Parathyroid adenoma (tissue), 2 donors: ENCODE data around the gene MRGPRF.

Source experiments
- H2AFZ ChIP-seq: fragments of 300-600 bp; sonication (generic); one replicate; pipeline ENCODE4 v1.7.0; 2017; ENCODE audit warnings: antibody characterized with exemption, mild to moderate bottlenecking
- H3K27ac ChIP-seq: fragments of 300-600 bp; sonication (generic); one replicate; pipeline ENCODE4 v1.7.0; 2017
- H3K27me3 ChIP-seq: fragments of 300-600 bp; sonication (generic); one replicate; pipeline ENCODE4 v1.7.0; 2017; ENCODE audit warnings: low read length; ENCODE audit not compliant: control insufficient read depth, insufficient read depth
- H3K36me3 ChIP-seq: fragments of 300-600 bp; sonication (generic); one replicate; pipeline ENCODE4 v1.7.0; 2017; ENCODE audit warnings: low read length; ENCODE audit not compliant: control insufficient read depth, insufficient read depth
- H3K4me1 ChIP-seq: fragments of 300-600 bp; sonication (generic); one replicate; pipeline ENCODE4 v1.7.0; 2017; ENCODE audit warnings: control low read depth
- H3K4me2 ChIP-seq: fragments of 300-600 bp; sonication (generic); one replicate; pipeline ENCODE4 v1.7.0; 2017; ENCODE audit warnings: low read length
- H3K4me3 ChIP-seq: fragments of 300-600 bp; sonication (generic); one replicate; pipeline ENCODE4 v1.7.0; 2017; ENCODE audit warnings: low read depth, low read length
- H3K79me2 ChIP-seq: fragments of 300-600 bp; sonication (generic); one replicate; pipeline ENCODE4 v1.7.0; 2017; ENCODE audit warnings: control low read depth
- H3K9ac ChIP-seq: fragments of 300-600 bp; sonication (generic); one replicate; pipeline ENCODE4 v1.7.0; 2017; ENCODE audit warnings: mild to moderate bottlenecking
- H3K9me3 ChIP-seq: fragments of 300-600 bp; sonication (generic); one replicate; pipeline ENCODE4 v1.7.0; 2017; ENCODE audit warnings: low read length; ENCODE audit not compliant: control insufficient read depth
- CTCF ChIP-seq: fragments of 300-600 bp; sonication (generic); IDR thresholded peaks from one replicate; pipeline ENCODE4 v1.7.0; 2017; ENCODE audit warnings: antibody characterized with exemption, mild to moderate bottlenecking
- donor health status: primary hyperparathyroidism.

MRGPRF gene

GRCh38 chr11:69006816-69007215 is 6.2 kb downstream of the MRGPRF start:
- no peaks in the 10 kb centered on the region for H3K27me3 ChIP-seq
- no peaks in the 10 kb centered on the region for H3K9me3 ChIP-seq
- TF ChIP-seq CTCF = no peak
- H3K4me1 ChIP-seq = no peaks in the 10 kb centered on the region
- H3K27ac ChIP-seq = no peak overlapping the region
- no peak overlapping the region for H3K4me2 ChIP-seq
- no peaks in the 10 kb centered on the region for H3K36me3 ChIP-seq
- H3K79me2 ChIP-seq = no peaks in the 10 kb centered on the region
- no peak overlapping the region for H3K4me3 ChIP-seq
- no peak overlapping the region for H2AFZ ChIP-seq
- no peak overlapping the region for H3K9ac ChIP-seq

- Histone ChIP-seq H3K79me2 (no peaks in the 10 kb centered on the region), H3K27ac (no peak overlapping the region), H3K4me2 (no peak overlapping the region), H2AFZ (no peak overlapping the region), H3K9ac (no peak overlapping the region), H3K4me1 (no peaks in the 10 kb centered on the region), H3K27me3 (no peaks in the 10 kb centered on the region), H3K9me3 (no peaks in the 10 kb centered on the region), H3K4me3 (no peak overlapping the region), H3K36me3 (no peaks in the 10 kb centered on the region)
- TF ChIP-seq CTCF = no peak
Measured at GRCh38 chr11:69005631-69006368, 7.2 kb downstream of the MRGPRF start.

- no peaks in the 10 kb centered on the region for H3K9me3 ChIP-seq
- H3K79me2 ChIP-seq = no peaks in the 10 kb centered on the region
- no peak overlapping the region for H2AFZ ChIP-seq
- H3K27ac ChIP-seq = no peak overlapping the region
- no peaks in the 10 kb centered on the region for H3K36me3 ChIP-seq
- no peak for TF ChIP-seq CTCF
- H3K9ac ChIP-seq = no peak overlapping the region
- no peaks in the 10 kb centered on the region for H3K4me1 ChIP-seq
- H3K4me3 ChIP-seq = no peak overlapping the region
- no peaks in the 10 kb centered on the region for H3K27me3 ChIP-seq
- H3K4me2 ChIP-seq = no peak overlapping the region
Measured at GRCh38 chr11:69005183-69005630, 7.8 kb downstream of the MRGPRF start.

- Histone ChIP-seq H3K4me2 (no peak overlapping the region), H3K9ac (no peak overlapping the region), H3K4me3 (no peak overlapping the region), H3K9me3 (no peaks in the 10 kb centered on the region), H3K79me2 (no peaks in the 10 kb centered on the region), H3K27ac (no peak overlapping the region), H3K27me3 (no peaks in the 10 kb centered on the region), H3K4me1 (no peaks in the 10 kb centered on the region), H2AFZ (no peak overlapping the region), H3K36me3 (no peaks in the 10 kb centered on the region)
- no peak for TF ChIP-seq CTCF
Measured at GRCh38 chr11:69004411-69005182, 8.4 kb downstream of the MRGPRF start.
